ENCODE measurements around the gene ATP7B.

The ATP7B gene

DNA sequence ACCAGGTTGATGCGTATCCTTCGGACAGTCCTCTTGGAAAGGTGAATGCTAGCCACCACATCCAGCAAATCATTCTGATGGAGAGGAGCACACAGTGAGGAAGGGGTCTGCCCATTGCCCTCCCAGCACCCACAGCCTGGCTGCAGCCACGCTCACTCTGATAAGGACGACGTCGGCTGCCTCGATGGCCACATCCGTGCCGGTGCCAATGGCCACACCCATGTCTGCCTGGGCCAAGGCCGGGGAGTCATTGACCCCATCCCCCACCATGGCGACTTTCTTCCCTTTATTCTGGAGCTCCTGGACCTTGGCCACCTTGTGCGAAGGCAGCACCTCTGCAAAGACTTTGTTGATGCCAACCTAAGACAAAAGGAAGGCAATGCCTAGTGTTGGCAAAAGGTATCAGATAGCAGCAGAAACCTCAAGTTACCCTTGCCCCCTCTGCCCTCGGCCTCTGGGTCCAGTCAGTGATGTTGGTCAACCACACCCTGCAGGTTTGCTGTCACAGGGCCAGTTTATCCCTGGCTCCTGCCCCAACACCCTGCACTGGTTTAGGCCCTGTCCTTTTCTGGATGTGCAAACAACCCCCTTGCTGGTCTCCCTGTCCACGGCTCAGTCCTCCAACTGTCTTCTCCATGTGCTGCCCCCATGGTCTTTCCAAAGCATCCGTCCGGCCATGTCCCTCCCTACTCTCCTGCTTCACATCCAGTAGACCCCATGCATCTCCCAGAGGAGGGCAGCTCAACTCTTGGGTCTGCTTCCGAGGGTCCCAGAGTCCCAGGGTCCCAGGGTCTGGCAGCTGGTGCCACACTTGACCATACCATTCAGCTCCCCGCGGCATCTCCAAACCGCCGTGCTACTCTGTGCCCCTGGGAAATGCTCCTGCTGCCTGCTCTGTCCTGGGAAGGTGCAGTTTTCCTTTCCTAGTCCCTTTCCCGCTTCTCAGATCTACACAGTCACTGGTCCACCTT, 73.6 kb downstream of the ATP7B start:
- no peak overlapping the region for H3K4me3 ChIP-seq (ENCODE audit: low read length)
- TF ChIP-seq, protein P1, sequence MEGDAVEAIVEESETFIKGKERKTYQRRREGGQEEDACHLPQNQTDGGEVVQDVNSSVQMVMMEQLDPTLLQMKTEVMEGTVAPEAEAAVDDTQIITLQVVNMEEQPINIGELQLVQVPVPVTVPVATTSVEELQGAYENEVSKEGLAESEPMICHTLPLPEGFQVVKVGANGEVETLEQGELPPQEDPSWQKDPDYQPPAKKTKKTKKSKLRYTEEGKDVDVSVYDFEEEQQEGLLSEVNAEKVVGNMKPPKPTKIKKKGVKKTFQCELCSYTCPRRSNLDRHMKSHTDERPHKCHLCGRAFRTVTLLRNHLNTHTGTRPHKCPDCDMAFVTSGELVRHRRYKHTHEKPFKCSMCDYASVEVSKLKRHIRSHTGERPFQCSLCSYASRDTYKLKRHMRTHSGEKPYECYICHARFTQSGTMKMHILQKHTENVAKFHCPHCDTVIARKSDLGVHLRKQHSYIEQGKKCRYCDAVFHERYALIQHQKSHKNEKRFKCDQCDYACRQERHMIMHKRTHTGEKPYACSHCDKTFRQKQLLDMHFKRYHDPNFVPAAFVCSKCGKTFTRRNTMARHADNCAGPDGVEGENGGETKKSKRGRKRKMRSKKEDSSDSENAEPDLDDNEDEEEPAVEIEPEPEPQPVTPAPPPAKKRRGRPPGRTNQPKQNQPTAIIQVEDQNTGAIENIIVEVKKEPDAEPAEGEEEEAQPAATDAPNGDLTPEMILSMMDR (conservative IDR thresholded peaks at IDR 0.05; ENCODE audit: low read length): no peak

DNA sequence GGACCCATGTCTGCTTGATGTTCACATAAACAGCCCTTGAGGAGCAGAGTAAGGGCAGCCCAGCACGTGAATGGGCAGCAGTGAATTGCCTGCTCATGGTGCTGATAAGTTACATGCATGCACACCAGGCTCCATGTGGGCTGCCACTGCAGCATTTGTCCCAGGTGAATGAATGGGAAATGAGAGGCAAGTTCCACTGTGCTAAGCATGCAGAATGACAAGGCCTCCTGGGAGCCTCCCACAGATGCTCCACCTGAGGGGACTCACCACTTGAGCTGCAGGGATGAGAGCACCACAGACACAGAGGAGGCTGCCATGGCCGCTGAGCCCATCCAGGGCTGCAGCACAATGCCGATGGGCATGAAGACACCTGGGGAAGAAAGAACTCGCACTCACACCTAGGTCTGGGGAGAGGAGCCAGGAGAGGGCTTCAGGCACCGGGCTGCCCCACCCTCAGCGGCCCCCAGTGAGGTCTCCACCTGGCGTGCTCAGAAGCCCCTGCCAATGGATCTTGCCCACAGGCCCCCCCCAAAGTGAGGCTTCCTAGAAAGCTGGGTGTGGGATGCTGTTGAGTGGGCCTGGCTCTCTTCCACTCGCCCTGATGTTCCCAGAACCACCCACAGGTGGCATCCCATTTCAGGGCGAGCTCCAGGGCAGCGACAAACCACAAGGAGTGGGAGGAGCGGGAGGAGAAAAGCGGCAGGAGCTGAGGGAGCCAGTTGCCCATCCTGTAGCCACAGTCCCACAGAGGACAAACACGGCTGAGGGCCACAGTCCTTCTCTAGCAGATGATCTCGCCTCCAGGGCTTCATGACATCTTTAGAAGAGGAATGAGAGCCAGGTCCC, 75.7 kb downstream of the ATP7B start:
- H3K4me3 ChIP-seq (ENCODE audit: low read length): no peak overlapping the region
- TF ChIP-seq, protein P1 (conservative IDR thresholded peaks at IDR 0.05; ENCODE audit: low read length): peak; percentile 21
- DNase-seq (ENCODE audit: low read depth): no peak

More for the DNA sequence above, 73.6 kb downstream of the ATP7B start:
- DNase-seq (ENCODE audit: low read depth): no peak

DNA sequence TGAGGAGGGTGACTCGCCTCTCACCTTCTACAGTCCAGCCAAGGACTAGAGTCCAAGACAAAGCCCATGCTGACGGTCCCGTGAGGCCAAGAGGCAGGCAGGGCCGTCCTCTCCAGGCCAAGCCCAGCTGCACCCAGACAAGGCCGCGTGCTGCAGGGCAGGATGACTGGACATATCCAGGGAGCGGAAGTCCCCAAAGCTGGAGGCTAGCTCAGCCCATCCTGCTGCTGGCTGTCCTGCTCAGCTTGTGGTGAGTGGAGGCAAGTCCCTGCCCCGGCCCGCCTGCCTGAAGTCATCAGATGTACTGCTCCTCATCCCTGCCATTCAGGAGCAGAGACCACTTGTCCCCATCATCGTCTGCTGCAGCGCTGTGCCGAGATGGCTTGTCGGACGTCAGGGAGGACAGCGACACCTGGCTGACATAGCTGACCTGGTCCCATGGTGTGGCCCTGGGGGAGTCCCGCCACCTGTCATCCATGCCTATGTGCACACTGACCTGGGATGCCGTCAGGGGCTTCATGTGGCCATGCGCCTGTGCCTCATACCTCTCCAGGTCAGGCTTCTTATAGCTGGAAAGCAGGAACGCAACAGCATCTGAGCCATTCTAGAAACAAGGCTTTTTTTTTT, 76.7 kb downstream of the ATP7B start:
- no peak for DNase-seq (ENCODE audit: low read depth)
- H3K4me3 ChIP-seq (ENCODE audit: low read length): no peak overlapping the region
- TF ChIP-seq, protein P1 (conservative IDR thresholded peaks at IDR 0.05; ENCODE audit: low read length): no peak

DNA sequence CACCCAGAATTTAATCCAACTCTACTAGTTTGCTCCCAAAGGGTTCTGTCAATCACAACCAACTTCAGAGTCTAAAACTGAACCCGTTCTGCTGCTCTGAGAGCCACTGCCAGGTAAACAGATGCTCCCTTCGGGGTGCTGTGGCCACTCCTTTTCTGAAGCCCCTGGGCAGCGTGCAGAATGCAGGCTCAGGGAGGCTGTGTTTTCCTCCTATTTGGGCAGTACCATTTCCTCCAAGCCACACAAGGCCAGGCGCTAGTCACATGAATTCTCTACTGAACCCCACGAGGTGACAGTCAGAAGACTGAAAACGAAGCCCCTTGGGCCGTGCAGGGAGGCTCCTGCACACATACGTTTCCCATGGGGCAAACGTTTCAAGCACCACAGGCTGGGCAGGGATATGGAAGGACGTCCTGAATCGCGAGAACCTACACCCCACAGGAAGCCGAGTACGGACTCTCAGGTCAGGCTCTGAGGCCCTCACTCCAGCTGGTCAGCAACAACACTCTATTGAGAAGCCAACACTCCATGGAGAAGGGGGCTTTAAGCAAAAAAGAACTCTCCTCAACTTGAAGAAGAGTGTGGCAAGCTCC, 77.7 kb downstream of the ATP7B start:
- TF ChIP-seq, protein P1 (conservative IDR thresholded peaks at IDR 0.05; ENCODE audit: low read length): no peak
- H3K4me3 ChIP-seq (ENCODE audit: low read length): no peak overlapping the region
- no peak for DNase-seq (ENCODE audit: low read depth)

DNA sequence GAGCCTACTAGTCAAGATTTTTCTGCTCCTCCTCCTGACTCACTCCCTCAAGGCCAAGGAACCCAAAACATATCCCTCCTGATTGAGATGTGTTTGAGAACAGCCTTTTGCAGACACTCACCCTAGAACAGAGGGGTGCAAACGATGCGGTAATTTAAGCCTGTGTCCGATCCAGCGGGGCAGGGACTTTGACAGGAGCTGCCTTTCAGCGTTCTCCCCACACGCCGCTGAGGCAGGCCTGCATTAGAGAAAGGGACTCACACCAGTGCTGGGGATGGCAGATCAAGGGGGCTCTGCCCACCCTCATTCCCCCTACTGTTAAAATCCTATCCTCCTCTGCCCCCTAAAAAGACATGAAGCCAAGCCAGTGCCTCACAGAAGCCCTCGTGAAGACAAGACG, 79.0 kb downstream of the ATP7B start:
- no peak overlapping the region for H3K4me3 ChIP-seq (ENCODE audit: low read length)
- TF ChIP-seq, protein P1 (conservative IDR thresholded peaks at IDR 0.05; ENCODE audit: low read length): no peak
- no peak for DNase-seq (ENCODE audit: low read depth)

DNA sequence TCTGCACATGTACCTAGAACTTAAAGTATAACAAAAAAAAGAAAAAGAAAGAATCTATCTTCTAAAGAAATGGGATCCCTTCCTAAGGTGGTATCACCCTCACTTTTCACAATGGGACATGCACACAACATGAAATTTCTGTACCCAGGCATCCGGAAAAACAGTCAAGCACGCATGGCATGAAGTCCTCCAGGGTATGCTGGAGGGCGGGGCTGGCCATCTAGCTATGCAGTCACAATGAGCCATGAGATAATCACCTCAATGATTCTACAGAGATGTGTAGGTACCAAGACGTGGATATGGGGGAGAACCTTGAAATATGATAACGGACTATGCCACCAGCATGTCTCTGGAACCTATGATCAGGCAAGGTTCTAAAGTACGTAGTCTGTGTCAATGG, 79.6 kb downstream of the ATP7B start:
- DNase-seq (ENCODE audit: low read depth): no peak
- TF ChIP-seq, protein P1 (conservative IDR thresholded peaks at IDR 0.05; ENCODE audit: low read length): no peak
- no peak overlapping the region for H3K4me3 ChIP-seq (ENCODE audit: low read length)

Measured in AG10803 (cell line).